GM12878 (cell line): ENCODE results near the gene POLN.

ENCODE experiments used
- CHD1 ChIP-seq: IDR thresholded peaks from 2 replicates; pipeline ENCODE4 v1.6.1; 2012; ENCODE audit warnings: low read depth, low read length, improper control_type of control experiment
- CTCF ChIP-seq, 3 experiments: IDR thresholded peaks in 2 of 3; conservative IDR thresholded peaks in 1 of 3; 2 replicates each; pipeline ENCODE4 v1.5.1; 2011; ENCODE audit warnings: low read depth in 3 of 3, low read length in 3 of 3, mild to moderate bottlenecking in 3 of 3, control low read depth in 2 of 3, moderate library complexity in 2 of 3, inconsistent platforms in 1 of 3, mixed read lengths in 1 of 3; ENCODE audit not compliant: control insufficient read depth in 2 of 3, insufficient read depth in 1 of 3; ENCODE audit errors: extremely low read depth in 1 of 3
- NFIC ChIP-seq: IDR thresholded peaks from 2 replicates; pipeline ENCODE4 v1.6.1; 2012; ENCODE audit warnings: low read depth, mild to moderate bottlenecking, inconsistent platforms, low read length, moderate library complexity

- no peak for TF ChIP-seq NFIC
- TF ChIP-seq CHD1 = no peak
- TF ChIP-seq CTCF (IDR thresholded peaks at IDR 0.05 in 2 of 3, conservative IDR thresholded peaks at IDR 0.05 in 1 of 3; ENCODE audit: control insufficient read depth in 2 of 3, extremely low read depth in 1 of 3, insufficient read depth in 1 of 3, low read depth in 3 of 3, low read length in 3 of 3) = no peak
Observed at GRCh38 chr4:2250357-2251072, 8.6 kb upstream of the POLN start.
